Stimulated activated CD4-positive, alpha-beta T cell treated with anti-CD3 and anti-CD28 coated beads, Interleukin-4, amount 100 ng/mL, for 4 hours (primary cell): ENCODE results near the gene CCDC121.
"Not testable (repeated sequence)": the region's sequence is repeated elsewhere in the genome, so short reads cannot be mapped to it uniquely, and the experiment has no call there.

ENCODE experiments used
- DNase-seq, 2 experiments: peaks; one replicate each; pipeline ENCODE4 v3.0.0-alpha.2; 2020

The CCDC121 gene

DNA sequence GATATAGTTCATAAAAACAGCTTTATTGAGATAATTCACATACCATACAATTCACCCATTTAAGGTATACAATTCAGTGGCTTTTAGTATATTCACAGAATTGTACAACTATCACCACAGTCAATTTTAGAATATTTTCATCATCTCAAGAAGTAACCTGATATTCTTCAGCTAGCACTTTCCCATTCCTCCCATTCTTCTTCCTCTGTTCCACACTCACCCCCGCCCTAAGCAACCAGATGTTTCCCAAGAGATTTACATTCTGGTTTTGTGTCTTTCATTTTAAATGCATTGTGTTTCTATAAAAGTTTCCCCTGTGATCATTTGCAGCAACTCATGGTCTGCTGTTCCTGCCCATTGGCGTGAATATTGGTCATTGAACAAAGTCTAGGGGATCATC lies 5.5 kb upstream of the CCDC121 start:
- no peak for DNase-seq

- DNase-seq, result not testable (repeated sequence)
These were observed 1.4 kb upstream of the CCDC121 start for GRCh38 chr2:27630257-27630656.

DNA sequence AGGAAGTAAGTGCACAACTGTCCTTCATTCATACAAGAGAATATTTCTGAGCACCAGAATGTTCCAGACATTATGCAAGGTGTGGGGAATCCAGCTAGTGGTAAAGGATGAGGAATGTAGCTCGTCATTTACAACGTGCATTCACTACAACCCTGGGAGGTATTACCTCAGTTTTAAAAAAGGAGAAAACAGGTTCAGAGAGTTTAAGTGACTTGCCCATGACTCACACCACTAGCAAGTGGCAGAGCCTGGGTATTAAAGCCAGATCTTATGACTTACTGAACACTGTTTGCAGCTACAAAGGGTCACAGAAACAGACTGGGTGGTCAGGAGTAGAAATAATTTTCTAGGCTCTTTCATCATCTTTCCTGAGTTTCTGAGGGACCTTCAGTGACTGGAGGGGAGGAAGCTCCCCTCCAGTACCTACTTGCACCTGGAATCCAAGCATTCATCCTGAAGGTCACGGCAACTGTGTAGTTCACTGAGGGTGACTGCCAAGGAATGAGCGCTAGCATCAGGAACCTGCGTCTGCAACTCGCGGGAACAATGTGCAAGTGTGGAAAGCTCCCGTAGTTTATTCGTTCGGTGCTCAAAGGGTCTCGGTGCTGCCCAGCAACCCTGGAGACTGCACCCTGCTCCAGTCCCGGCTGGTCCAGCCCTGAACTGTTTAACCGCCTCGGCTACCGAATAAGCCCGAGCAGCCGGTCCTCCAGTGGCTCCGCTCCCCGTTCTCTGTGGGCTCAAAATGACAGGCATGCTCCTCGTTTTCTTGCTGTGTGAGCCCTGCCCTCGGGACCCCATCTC lies 647 bp downstream of the CCDC121 start:
- DNase-seq, result no peak

- not testable (repeated sequence) for DNase-seq
These were observed 1.9 kb downstream of the CCDC121 start for GRCh38 chr2:27626921-27627320.

- DNase-seq, result not testable (repeated sequence)
These were observed 2.5 kb downstream of the CCDC121 start for GRCh38 chr2:27626323-27626722.

DNA sequence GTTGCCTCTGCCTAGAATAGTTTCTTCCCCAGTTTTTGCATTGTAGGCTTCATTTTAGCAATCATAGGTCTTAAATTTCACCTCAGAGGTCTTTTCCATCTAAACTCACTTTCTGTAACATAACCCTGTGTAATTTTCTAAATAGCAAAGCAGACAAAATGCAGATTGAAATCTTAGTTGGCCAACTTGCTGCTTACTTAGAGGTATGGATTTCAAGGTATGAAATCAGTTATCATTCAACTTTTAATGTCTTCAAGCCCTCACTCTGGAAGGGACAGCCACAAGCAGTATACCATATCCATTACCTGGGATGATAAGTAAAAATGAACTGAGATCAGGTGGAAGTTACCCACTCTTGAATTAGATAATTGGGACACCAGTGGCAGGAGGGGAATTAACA lies 3.9 kb downstream of the CCDC121 start:
- DNase-seq, result no peak

GRCh38 chr2:27622921-27623384 lies 5.9 kb downstream of the CCDC121 start:
- DNase-seq, result no peak

DNA sequence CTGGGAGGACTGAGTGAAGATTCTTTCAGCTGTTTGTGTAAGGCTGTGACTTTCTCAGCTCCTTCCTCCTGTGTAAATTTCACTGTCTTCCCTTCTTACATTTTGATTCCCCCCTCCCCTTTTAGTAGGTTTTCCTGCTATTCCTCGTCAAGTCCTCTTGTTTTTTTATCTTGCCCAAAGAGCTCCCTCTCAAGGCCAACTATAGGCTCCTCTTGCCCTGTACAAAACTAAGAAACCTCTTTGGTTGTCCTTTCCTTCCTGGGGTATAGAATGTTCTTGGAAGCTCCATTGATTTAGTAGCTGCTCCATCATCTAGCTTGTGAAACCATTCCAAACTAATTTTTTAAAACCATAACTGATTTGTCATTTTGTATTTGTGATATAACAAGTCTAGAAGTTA lies 7.3 kb downstream of the CCDC121 start:
- no peak for DNase-seq

DNA sequence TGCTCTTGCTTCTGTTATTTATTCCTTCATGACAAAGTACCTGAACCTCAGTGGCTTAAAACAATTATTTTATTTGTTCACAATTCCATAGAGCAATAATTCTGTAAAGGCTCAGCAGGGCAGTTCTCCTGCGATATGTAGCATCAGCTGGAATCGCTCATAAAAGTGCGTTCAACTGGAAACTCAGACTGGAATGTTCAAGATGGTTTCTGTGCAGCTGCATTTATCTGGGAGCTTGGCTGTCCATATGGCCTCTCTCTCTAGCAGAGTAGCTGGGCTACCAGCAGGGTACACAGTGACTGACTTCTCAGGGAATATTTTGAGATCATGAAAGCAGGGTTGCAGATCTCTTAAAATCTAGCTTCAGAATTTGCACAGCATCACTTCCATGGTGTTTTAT lies 13.5 kb downstream of the CCDC121 start:
- no peak for DNase-seq

GRCh38 chr2:27613985-27614384 lies 14.8 kb downstream of the CCDC121 start:
- no peak for DNase-seq

- DNase-seq, result no peak
These were observed 22.2 kb downstream of the CCDC121 start for GRCh38 chr2:27606611-27607010.

DNA sequence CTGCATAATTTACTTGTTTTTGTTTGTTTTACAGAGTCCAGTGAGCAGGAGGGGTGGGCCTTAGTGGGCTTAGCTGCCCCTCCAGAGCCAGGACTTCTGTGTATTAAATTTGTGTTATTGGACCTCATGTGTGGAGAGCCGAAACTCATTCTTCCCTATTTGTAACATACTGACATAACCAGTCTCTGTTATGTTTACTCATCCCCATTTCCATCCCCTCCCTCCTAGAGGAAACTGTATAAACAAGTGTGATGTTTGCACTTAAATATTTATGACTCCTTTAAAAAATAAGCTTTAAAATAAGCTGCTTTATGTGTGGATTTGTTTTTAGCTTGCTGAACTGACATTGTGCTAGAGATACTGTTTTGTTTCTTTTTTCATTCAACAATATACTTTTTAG lies 32.2 kb downstream of the CCDC121 start:
- DNase-seq, result no peak

- not testable (repeated sequence) for DNase-seq
These were observed 33.4 kb downstream of the CCDC121 start for GRCh38 chr2:27595412-27595811.

GRCh38 chr2:27594020-27594703 lies 34.6 kb downstream of the CCDC121 start:
- not testable (repeated sequence) for DNase-seq

- no peak for DNase-seq
These were observed 35.6 kb downstream of the CCDC121 start for GRCh38 chr2:27593240-27593639.

GRCh38 chr2:27591745-27592144 lies 37.1 kb downstream of the CCDC121 start:
- no peak for DNase-seq

GRCh38 chr2:27588308-27588707 lies 40.5 kb downstream of the CCDC121 start:
- no peak for DNase-seq

DNA sequence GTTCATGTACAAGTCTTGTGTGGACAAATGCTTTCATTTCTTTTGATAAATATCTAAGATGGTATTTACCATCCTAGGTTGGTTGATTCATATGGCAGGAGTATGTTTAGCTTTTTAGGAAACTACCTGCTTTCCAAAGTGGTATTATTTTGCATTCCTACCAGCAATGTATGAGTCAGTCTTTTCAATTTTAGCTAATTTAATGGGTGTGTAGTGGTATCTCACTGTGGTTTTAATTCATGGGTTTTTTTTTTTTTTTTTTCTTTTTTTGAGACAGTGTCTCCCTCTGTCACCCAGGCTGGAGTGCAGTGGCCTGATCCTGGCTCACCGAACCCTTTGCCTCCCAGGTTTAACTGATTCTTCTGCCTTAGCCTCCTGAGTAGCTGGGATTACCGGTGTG lies 41.8 kb downstream of the CCDC121 start:
- no peak for DNase-seq

DNA sequence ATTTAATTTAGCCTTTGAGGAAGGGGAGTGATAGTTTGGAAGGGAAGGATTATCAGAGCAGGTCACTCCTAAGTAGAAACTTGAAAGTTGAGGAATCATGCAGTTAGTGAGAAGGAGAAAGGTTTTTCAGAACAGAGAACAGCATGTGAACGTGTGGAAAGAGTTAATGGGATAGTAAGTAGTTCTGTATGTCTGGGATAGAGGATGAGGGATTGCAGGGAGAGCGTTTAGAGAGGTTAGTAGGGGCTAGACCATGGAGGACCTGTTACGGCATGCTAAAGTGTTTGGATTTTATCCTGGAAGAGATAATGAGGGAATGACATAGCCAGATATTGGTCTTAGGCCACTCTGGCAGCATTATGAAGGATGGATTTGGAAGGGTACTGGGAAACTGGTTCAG lies 44.2 kb downstream of the CCDC121 start:
- DNase-seq, result no peak

DNA sequence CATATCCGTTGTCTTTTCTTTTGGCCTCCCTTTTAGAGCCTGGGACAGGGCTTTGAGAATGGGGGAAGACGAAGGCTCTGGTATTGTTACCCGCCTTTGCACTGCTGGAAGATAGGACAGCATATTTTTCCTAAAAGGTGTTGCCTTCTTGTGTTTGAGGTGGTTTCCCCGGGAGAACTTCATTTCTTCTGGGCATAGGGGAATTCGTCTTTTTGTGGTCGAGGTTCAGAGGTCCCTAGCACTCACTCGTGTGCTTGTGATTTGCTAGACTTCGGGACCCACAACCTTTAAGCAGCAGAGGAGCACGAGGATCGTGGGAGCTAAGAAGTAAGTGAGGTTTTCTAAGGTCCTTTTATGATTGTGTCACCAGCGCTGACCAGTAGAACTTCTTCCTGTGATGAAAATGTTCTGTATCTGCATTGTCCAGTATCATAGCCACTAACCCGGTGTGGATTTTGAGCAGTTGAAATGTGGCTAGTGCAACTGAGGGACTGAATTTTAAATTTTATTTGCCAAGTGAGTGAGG lies 45.4 kb downstream of the CCDC121 start:
- no peak for DNase-seq

DNA sequence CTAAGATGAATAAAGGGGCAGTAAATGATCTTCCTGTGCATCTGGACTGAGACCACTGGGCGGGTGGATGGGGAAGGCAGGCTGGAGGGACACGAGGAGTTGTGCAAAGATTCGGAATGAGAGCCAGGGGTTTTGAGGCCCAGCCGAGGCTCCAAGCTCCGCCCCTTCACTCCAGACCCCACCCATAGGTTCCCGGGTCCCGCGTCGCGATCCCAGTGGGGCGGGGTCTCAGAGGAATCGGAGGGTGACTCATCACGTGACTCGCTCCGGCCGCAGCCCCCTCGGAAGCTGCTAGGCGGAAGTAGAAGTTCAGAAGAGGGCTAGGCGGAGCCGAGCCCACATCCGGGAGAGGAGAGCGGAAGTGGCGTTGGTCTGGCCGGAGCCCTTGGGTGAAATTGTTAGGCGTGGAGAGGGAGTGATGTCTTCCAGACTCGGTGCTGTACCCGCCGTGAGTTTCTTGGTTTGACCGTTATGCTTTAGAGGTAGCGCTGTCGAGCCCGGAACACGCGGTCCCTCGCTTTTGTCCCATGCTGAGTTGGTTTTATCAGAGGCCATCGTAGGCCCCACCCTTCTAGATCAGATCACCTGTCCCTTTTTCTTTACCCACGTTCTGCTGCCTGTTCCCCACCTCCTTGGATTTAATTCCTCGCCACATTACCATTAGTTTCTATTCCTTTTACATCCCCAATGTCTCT lies 46.0 kb downstream of the CCDC121 start, which contains the start of gene ZNF512:
ZNF512 (plus strand) TSS at position 348 of the 695 bp plus-strand sequence; CDS start at position 419, 71 bp downstream.
- peak; percentile 77 to 82 for DNase-seq

DNA sequence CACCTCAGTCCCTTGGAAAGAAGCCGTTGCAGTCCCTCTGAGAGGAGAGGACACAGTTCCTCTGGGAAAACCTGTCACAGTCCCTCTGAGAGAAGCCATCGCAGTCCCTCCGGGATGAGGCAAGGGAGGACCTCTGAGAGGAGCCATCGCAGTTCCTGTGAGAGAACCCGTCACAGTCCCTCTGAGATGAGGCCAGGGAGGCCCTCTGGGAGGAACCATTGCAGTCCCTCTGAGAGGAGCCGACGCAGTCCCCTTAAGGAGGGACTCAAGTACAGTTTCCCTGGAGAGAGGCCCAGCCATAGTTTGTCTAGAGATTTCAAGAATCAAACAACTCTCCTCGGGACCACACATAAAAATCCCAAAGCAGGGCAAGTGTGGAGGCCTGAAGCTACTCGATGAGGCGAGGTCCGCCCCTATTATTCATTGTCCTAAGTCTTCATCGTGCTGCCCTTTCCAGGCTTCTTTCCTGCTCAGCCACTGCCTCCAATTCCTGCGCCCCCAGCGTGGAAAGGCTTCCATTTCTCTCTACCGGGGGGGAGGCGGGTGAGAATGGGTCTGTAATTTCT lies 46.6 kb downstream of the CCDC121 start:
- no peak for DNase-seq
